C4-2B (cell line): ENCODE measurements around the gene PFKFB4.

ENCODE experiments used
- CTCF ChIP-seq: fragments of 450-650 bp; conservative IDR thresholded peaks from 2 replicates; pipeline ENCODE4 v1.5.1; 2017; ENCODE audit warnings: mild to moderate bottlenecking
- ZFX ChIP-seq: fragments of 450-650 bp; IDR thresholded peaks from 2 replicates; pipeline ENCODE4 v1.6.1; 2017

GRCh38 chr3:48536116-48536515, 20.5 kb downstream of the PFKFB4 start:
- TF ChIP-seq CTCF (no peak), ZFX (no peak)
